Rectal smooth muscle tissue (tissue), 1 donor: ENCODE data around the gene TTC23.
"Not testable (repeated sequence)": the region's sequence is repeated elsewhere in the genome, so short reads cannot be mapped to it uniquely, and the experiment has no call there.

Experiments
- H3K27ac ChIP-seq: one replicate; pipeline ENCODE4 v1.7.0; 2013; ENCODE audit warnings: low read depth, low read length, inconsistent platforms
- H3K27me3 ChIP-seq: one replicate; pipeline ENCODE4 v1.7.0; 2013; ENCODE audit warnings: low read length; ENCODE audit not compliant: control insufficient read depth, insufficient read depth
- H3K36me3 ChIP-seq: one replicate; pipeline ENCODE4 v1.7.0; 2013; ENCODE audit warnings: low read length; ENCODE audit not compliant: control insufficient read depth, insufficient read depth
- H3K4me1 ChIP-seq: one replicate; pipeline ENCODE4 v1.7.0; 2013; ENCODE audit warnings: low read length; ENCODE audit not compliant: control insufficient read depth, insufficient read depth
- H3K4me3 ChIP-seq: one replicate; pipeline ENCODE4 v1.7.0; 2013; ENCODE audit warnings: low read length
- H3K9ac ChIP-seq: one replicate; pipeline ENCODE4 v1.7.0; 2013; ENCODE audit warnings: low read length

Gene TTC23

DNA sequence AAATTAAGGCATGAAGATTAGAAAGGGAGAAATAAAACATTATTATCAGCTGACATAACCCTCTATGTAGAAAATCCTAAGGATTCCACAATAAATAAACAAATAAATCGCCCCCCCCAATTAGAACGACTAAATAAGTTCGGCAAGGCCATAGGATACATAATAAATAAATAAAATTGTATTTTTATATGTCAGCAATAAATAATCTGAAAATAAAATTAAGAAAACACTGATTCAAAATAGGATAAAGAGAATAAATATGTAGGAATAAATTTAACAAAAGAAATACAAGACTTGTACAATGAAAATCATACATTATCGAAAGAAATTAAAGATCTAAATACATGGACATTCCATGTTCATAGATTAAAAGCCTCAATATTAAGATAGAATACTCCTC lies 5.1 kb downstream of the TTC23 start:
- Histone ChIP-seq H3K4me1 (peaks cover 3% of the 10 kb centered on the region), H3K27ac (no peak overlapping the region), H3K9ac (no peak overlapping the region), H3K4me3 (no peak overlapping the region), H3K27me3 (no peaks in the 10 kb centered on the region), H3K36me3 (peaks cover 5% of the 10 kb centered on the region)

GRCh38 chr15:99241752-99242151 lies 7.6 kb downstream of the TTC23 start:
- H3K27ac ChIP-seq = no peak overlapping the region
- H3K4me3 ChIP-seq = no peak overlapping the region
- no peaks in the 10 kb centered on the region for H3K27me3 ChIP-seq
- peaks cover 5% of the 10 kb centered on the region for H3K36me3 ChIP-seq
- no peaks in the 10 kb centered on the region for H3K4me1 ChIP-seq
- no peak overlapping the region for H3K9ac ChIP-seq

- no peak overlapping the region for H3K27ac ChIP-seq
These were observed 9.7 kb downstream of the TTC23 start for GRCh38 chr15:99239545-99240198.

GRCh38 chr15:99238849-99239248 lies 10.5 kb downstream of the TTC23 start:
- H3K27ac ChIP-seq = no peak overlapping the region
- H3K36me3 ChIP-seq = peaks cover 5% of the 10 kb centered on the region

More at GRCh38 chr15:99239545-99240198, 9.7 kb downstream of the TTC23 start:
- Histone ChIP-seq H3K4me3 (no peak overlapping the region), H3K4me1 (no peaks in the 10 kb centered on the region), H3K9ac (no peak overlapping the region), H3K36me3 (peaks cover 5% of the 10 kb centered on the region), H3K27me3 (no peaks in the 10 kb centered on the region)

GRCh38 chr15:99234160-99234559 lies 15.2 kb downstream of the TTC23 start:
- not testable (repeated sequence) for H3K9ac ChIP-seq, H3K4me3 ChIP-seq, H3K27me3 ChIP-seq, H3K27ac ChIP-seq, H3K36me3 ChIP-seq, H3K4me1 ChIP-seq

More at GRCh38 chr15:99238849-99239248, 10.5 kb downstream of the TTC23 start:
- H3K4me3 ChIP-seq = no peak overlapping the region
- no peak overlapping the region for H3K9ac ChIP-seq
- no peaks in the 10 kb centered on the region for H3K4me1 ChIP-seq
- no peaks in the 10 kb centered on the region for H3K27me3 ChIP-seq

- Histone ChIP-seq H3K27ac (no peak overlapping the region), H3K27me3 (no peaks in the 10 kb centered on the region), H3K36me3 (peaks cover 6% of the 10 kb centered on the region), H3K4me1 (no peaks in the 10 kb centered on the region), H3K4me3 (no peak overlapping the region), H3K9ac (no peak overlapping the region)
These were observed 16.6 kb downstream of the TTC23 start for GRCh38 chr15:99232740-99233139.

DNA sequence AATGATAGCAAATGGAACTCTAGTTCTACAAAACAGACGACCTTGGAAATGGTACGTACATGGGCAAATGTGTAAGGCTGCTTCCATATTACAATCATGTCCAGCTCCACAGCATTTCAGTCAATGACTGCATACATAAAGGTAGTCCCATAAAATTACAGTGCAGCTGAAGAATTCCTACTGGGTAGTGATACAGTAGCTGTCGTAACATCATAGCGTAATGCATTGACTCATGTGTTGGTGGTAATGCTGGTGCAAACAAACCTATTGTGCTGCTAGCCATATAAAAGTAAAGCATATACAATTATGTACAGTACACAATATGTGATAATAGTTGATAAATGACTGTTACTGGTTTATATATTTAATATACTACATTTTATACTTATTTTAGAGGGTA lies 18.5 kb downstream of the TTC23 start:
- Histone ChIP-seq H3K9ac (no peak overlapping the region), H3K4me1 (no peaks in the 10 kb centered on the region), H3K27ac (no peak overlapping the region), H3K27me3 (no peaks in the 10 kb centered on the region), H3K4me3 (no peak overlapping the region), H3K36me3 (peaks cover 12% of the 10 kb centered on the region)

- Histone ChIP-seq H3K36me3 (peaks cover 19% of the 10 kb centered on the region), H3K9ac (no peak overlapping the region), H3K27ac (no peak overlapping the region), H3K4me1 (no peaks in the 10 kb centered on the region), H3K4me3 (no peak overlapping the region), H3K27me3 (no peaks in the 10 kb centered on the region)
These were observed 21.1 kb downstream of the TTC23 start for GRCh38 chr15:99228120-99228770.

- Histone ChIP-seq H3K9ac (no peak overlapping the region), H3K4me3 (no peak overlapping the region)
These were observed 22.6 kb downstream of the TTC23 start for GRCh38 chr15:99226802-99227201.

DNA sequence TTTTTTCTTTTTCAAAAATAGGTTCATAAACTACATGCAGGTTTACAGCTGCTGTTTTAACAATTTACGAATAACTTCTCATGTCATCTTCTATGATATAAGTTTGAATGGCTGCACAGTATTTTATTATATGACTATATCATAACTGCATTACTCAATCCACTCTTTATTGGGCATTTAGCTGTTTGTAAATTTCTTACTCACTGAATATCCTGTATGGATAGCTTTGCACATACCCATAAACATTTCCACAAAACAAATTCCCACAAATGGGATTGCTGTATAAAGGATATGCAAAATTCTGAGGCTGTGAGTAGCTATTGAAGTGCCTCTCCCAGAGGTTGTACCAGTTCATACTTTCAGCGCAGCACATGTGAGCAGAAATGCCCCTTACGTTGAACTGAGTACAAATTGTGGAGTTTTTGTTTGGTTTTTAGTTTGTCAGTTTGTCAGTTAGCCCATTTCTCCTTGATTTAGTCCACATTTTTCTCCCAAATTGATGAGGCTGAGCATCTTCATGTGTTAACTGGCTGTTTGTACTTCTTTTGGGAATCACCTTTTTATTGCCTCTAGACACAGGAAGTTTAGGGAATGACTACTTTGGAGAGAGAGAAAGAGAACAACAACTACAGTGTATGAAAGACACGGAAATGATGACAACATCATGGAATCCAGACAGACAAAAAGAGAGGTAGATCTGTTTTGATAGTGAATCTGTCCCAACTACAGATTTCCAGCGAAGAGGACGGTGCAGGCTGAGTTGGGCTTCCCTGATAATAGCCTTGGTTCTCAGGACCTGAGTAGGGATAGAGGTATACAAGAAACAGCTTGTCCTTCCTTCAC lies 24.8 kb downstream of the TTC23 start:
- no peak overlapping the region for H3K4me3 ChIP-seq
- H3K9ac ChIP-seq = no peak overlapping the region
- no peak overlapping the region for H3K27ac ChIP-seq
- H3K36me3 ChIP-seq = peaks cover 26% of the 10 kb centered on the region
- H3K27me3 ChIP-seq = no peaks in the 10 kb centered on the region
- no peaks in the 10 kb centered on the region for H3K4me1 ChIP-seq

More at GRCh38 chr15:99226802-99227201, 22.6 kb downstream of the TTC23 start:
- Histone ChIP-seq H3K36me3 (peaks cover 24% of the 10 kb centered on the region), H3K27me3 (no peaks in the 10 kb centered on the region), H3K4me1 (no peaks in the 10 kb centered on the region), H3K27ac (no peak overlapping the region)

DNA sequence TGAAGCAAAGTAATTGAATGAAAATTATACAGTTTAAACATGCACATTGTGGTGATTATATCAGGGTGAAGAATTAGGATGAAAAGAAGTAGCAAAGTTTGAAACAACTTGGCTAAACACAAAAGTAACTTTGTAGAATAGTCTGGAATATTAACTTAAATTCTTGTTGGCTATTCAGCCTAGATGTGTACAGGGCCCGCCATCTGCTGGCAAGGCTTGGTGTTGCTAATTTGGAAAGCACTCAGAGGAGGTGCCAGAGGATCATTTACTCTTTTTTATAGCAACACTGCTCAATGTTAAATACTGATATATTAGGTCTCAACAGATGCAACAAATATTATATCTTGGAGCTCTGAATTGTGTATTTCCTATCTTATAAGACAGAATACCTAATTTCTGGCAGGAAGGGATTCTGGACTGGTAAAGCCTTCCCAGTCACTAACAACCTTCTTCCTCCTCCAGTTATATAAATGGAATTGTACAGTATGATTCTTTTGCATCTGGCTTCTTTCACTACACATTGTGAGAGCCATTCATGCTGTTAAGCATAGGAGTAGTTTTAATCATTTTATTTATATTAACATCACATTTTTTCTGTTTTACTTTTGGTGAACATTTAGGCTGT lies 36.1 kb downstream of the TTC23 start:
- peak overlapping the region; percentile 90 for H3K27ac ChIP-seq
- H3K36me3 ChIP-seq = peaks cover 9% of the 10 kb centered on the region
- H3K27me3 ChIP-seq = no peaks in the 10 kb centered on the region
- peaks cover 24% of the 10 kb centered on the region for H3K4me1 ChIP-seq
- no peak overlapping the region for H3K9ac ChIP-seq
- H3K4me3 ChIP-seq = no peak overlapping the region

DNA sequence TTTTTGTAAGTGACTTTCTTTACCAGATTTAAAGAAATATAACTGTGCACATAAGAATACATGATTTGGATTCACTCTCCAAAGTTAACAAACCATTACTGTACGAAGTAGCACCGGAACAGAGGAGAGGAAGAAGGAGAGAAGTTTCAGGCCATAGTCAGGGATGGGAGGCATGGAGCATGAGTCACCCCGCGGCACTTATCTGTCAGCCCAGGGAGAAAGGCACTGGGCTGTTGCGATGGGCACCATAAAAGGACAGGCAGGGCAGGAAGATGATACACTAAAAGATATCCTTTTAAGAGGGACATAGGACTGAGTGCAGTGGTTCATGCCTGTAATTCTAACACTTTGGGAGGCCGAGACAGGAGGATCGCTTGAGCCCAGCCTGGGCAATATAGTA lies 37.0 kb downstream of the TTC23 start:
- H3K27ac ChIP-seq = peak overlapping the region; percentile 90
- peaks cover 2% of the 10 kb centered on the region for H3K36me3 ChIP-seq
- H3K4me1 ChIP-seq = peaks cover 24% of the 10 kb centered on the region
- H3K27me3 ChIP-seq = no peaks in the 10 kb centered on the region
- no peak overlapping the region for H3K4me3 ChIP-seq
- H3K9ac ChIP-seq = no peak overlapping the region
